Liver (tissue), 9 donors: ENCODE data around the gene SMAP2. TPM values are rescaled to one million over a fixed set of nuclear protein-coding genes. Genes with fewer than 3 reads are reported as not detected.

Experiments
- DNase-seq: peaks from one replicate; pipeline ENCODE4 v3.0.0-alpha.2; 2017; ENCODE audit warnings: low spot score
- H3K27ac ChIP-seq, 2 donors: one replicate each; pipeline ENCODE4 v1.7.0; 2013; ENCODE audit warnings: inconsistent platforms in 2 of 2, low read length in 2 of 2, control low read depth in 1 of 2, low read depth in 1 of 2, mild to moderate bottlenecking in 1 of 2
- H3K27me3 ChIP-seq, 4 donors: one replicate each; pipeline versions ENCODE4 v1.6.1 to v1.7.0; 2013; ENCODE audit warnings: low read length in 3 of 4, inconsistent platforms in 1 of 4, mild to moderate bottlenecking in 1 of 4, moderate library complexity in 1 of 4; ENCODE audit not compliant: control insufficient read depth in 4 of 4, insufficient read depth in 4 of 4
- H3K36me3 ChIP-seq, 4 donors: one replicate each; pipeline versions ENCODE4 v1.6.1 to v1.7.0; 2013; ENCODE audit warnings: low read length in 3 of 4, mild to moderate bottlenecking in 3 of 4, low read depth in 1 of 4, moderate library complexity in 1 of 4; ENCODE audit not compliant: control insufficient read depth in 4 of 4, insufficient read depth in 3 of 4
- H3K4me1 ChIP-seq, 4 donors: one replicate each; pipeline versions ENCODE4 v1.6.1 to v1.7.0; 2013; ENCODE audit warnings: low read length in 3 of 4, mild to moderate bottlenecking in 3 of 4, moderate library complexity in 1 of 4; ENCODE audit not compliant: control insufficient read depth in 4 of 4, insufficient read depth in 4 of 4
- H3K4me3 ChIP-seq, 3 donors: one replicate each; pipeline versions ENCODE4 v1.6.1 to v1.7.0; 2013; ENCODE audit warnings: low read length in 3 of 3, control low read depth in 1 of 3, low read depth in 1 of 3, mild to moderate bottlenecking in 1 of 3
- H3K9ac ChIP-seq, 2 donors: one replicate each; pipeline ENCODE4 v1.7.0; 2013; ENCODE audit warnings: low read length in 2 of 2, mild to moderate bottlenecking in 2 of 2, moderate library complexity in 2 of 2, control low read depth in 1 of 2, low read depth in 1 of 2
- H3K9me3 ChIP-seq, 4 donors: one replicate each; pipeline versions ENCODE4 v1.6.1 to v1.7.0; 2013; ENCODE audit warnings: low read length in 3 of 4; ENCODE audit not compliant: control insufficient read depth in 4 of 4
- FOXA2 ChIP-seq: IDR thresholded peaks from 2 replicates; pipeline ENCODE4 v1.6.1; 2016; ENCODE audit warnings: antibody characterized with exemption
- GABPA ChIP-seq, 2 donors: IDR thresholded peaks in 1 of 2; conservative IDR thresholded peaks in 1 of 2; 2 replicates each; pipeline ENCODE4 v1.6.1; 2016; ENCODE audit warnings: antibody characterized with exemption in 2 of 2, mild to moderate bottlenecking in 1 of 2, moderate library complexity in 1 of 2
- HNF4A ChIP-seq, 2 donors: conservative IDR thresholded peaks; 2 replicates each; pipeline ENCODE4 v1.6.1; 2016; ENCODE audit warnings: antibody characterized with exemption in 2 of 2, mild to moderate bottlenecking in 2 of 2
- HNF4G ChIP-seq: IDR thresholded peaks from 2 replicates; pipeline ENCODE4 v1.6.1; 2016; ENCODE audit warnings: antibody characterized with exemption
- JUND ChIP-seq, 2 donors: IDR thresholded peaks; 2 replicates each; pipeline ENCODE4 v1.6.1; 2016; ENCODE audit warnings: antibody characterized with exemption in 2 of 2
- RAD21 ChIP-seq, 2 donors: IDR thresholded peaks; 2 replicates each; pipeline ENCODE4 v1.6.1; 2016; ENCODE audit warnings: antibody characterized with exemption in 2 of 2, mild to moderate bottlenecking in 2 of 2
- RXRA ChIP-seq, 2 donors: IDR thresholded peaks; 2 replicates each; pipeline ENCODE4 v1.6.1; 2017 to 2018; ENCODE audit warnings: antibody characterized with exemption in 2 of 2, mild to moderate bottlenecking in 1 of 2
- SP1 ChIP-seq: IDR thresholded peaks from 2 replicates; pipeline ENCODE4 v1.6.1; 2018; ENCODE audit warnings: antibody characterized with exemption, mild to moderate bottlenecking
- TAF1 ChIP-seq: conservative IDR thresholded peaks from 2 replicates; pipeline ENCODE4 v1.6.1; 2016; ENCODE audit warnings: antibody characterized with exemption, mild to moderate bottlenecking
- YY1 ChIP-seq: IDR thresholded peaks from 2 replicates; pipeline ENCODE4 v1.6.1; 2016; ENCODE audit warnings: antibody characterized with exemption, mild to moderate bottlenecking
- WGBS: extraction: QIAGEN DNeasy Blood & Tissue Kit; methylation state at CpG from one replicate; pipeline ENCODE4 v1.1.7; 2013; 5-methylcytosine and 5-hydroxymethylcytosine counted together
- polyA plus RNA-seq, 2 donors: library from polyadenylated mRNA; stranded (reverse) in 1 of 2; unstranded in 1 of 2; fragments of 200-250 nt in 1 of 2; fragments of >200 nt in 1 of 2; fragmentation: Nextera tagmentation in 1 of 2; extraction: Ambion mirVana in 1 of 2; gene quantifications; one replicate each; pipeline versions ENCODE4 v1.2.1 to v1.2.3, GENCODE V29; 2013 to 2015
- total RNA-seq, 2 donors: library from RNA; depleted of rRNA; stranded (reverse); fragments of >200 nt; gene quantifications; one replicate each; pipeline ENCODE4 v1.2.3, GENCODE V29; 2014
- TF ChIP-seq, protein P1 (sequence below): fragments of 150-350 bp; IDR thresholded peaks from 2 replicates; pipeline ENCODE4 v1.5.1; 2017; ENCODE audit warnings: improper control_type of control experiment, low read depth, low read length; ENCODE audit not compliant: missing input control
- TF ChIP-seq, protein P2 (sequence below): IDR thresholded peaks from 2 replicates; pipeline ENCODE4 v1.6.1; 2016; ENCODE audit warnings: antibody characterized with exemption
- TF ChIP-seq, protein P3 (sequence below): IDR thresholded peaks from 2 replicates; pipeline ENCODE4 v1.6.1; 2016; ENCODE audit warnings: antibody characterized with exemption, mild to moderate bottlenecking
- TF ChIP-seq, protein P4 (sequence below): IDR thresholded peaks from 2 replicates; pipeline ENCODE4 v1.6.1; 2016; ENCODE audit warnings: antibody characterized with exemption
- donor health status: healthy.
- donor health status: healthy.
- donor health status: healthy.
- donor health status: healthy.
- donor health status: healthy.

The SMAP2 gene
- total and polyA plus RNA-seq, 4 donors: 20.0 to 36.8 (median 29.8) TPM

DNA sequence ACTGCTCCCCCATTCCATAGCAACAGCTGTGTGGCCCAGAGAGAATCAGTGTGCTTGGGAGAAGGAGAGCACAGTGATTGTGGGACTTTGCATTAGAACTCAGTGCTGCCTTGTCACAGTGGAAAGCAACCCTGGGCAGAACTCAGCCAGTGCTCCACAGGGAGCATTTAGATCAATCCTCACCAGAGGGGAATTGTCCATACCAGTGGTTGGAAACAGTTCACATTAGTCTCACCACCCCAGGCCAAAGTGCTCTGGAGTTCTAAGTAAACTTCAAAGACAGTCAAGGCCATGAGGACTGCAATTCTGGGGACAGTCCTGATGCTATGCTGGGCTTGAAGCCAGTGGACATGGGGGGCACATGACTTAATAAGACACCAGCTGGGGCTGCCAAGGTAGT lies 12.9 kb upstream of the SMAP2 start:
- H3K36me3 ChIP-seq: no peaks in the 10 kb centered on the region
- no peak for DNase-seq
- no peak overlapping the region for H3K27ac ChIP-seq
- no peak overlapping the region for H3K9ac ChIP-seq
- H3K4me1 ChIP-seq: no peaks in the 10 kb centered on the region
- H3K27me3 ChIP-seq: no peaks in the 10 kb centered on the region
- TF ChIP-seq, protein P1, sequence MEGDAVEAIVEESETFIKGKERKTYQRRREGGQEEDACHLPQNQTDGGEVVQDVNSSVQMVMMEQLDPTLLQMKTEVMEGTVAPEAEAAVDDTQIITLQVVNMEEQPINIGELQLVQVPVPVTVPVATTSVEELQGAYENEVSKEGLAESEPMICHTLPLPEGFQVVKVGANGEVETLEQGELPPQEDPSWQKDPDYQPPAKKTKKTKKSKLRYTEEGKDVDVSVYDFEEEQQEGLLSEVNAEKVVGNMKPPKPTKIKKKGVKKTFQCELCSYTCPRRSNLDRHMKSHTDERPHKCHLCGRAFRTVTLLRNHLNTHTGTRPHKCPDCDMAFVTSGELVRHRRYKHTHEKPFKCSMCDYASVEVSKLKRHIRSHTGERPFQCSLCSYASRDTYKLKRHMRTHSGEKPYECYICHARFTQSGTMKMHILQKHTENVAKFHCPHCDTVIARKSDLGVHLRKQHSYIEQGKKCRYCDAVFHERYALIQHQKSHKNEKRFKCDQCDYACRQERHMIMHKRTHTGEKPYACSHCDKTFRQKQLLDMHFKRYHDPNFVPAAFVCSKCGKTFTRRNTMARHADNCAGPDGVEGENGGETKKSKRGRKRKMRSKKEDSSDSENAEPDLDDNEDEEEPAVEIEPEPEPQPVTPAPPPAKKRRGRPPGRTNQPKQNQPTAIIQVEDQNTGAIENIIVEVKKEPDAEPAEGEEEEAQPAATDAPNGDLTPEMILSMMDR: no peak
- TF ChIP-seq GABPA (IDR thresholded peaks at IDR 0.05 in 1 of 2, conservative IDR thresholded peaks at IDR 0.05 in 1 of 2) (no peak), TAF1 (no peak), RAD21 (IDR thresholded peaks at IDR 0.05) (no peak), YY1 (no peak), HNF4G (no peak), HNF4A (conservative IDR thresholded peaks at IDR 0.05) (no peak)
- TF ChIP-seq, protein P2, sequence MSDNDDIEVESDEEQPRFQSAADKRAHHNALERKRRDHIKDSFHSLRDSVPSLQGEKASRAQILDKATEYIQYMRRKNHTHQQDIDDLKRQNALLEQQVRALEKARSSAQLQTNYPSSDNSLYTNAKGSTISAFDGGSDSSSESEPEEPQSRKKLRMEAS: no peak
- no peaks in the 10 kb centered on the region for H3K9me3 ChIP-seq
- no peak overlapping the region for H3K4me3 ChIP-seq

DNA sequence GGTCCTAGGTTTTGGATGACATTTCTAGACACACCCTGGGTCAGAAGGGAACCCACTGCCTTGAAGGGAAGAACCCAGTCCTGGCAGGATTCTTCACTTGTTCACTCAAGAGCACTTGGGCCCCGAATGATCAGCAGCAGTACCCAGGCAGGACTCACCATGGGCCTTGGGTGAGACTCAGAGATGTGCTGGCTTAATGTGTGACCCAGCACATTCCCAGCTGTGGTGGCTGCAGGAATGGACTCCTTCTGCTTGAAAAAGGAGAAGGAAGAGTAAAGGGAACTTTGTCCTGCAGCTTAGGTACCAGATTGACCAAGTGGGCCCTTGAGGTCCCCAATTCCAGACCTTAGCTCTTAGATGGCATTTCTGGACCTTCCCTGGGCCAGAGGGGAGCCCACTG lies 12.3 kb upstream of the SMAP2 start:
- TF ChIP-seq RXRA (IDR thresholded peaks at IDR 0.05) (no peak), GABPA (IDR thresholded peaks at IDR 0.05 in 1 of 2, conservative IDR thresholded peaks at IDR 0.05 in 1 of 2) (no peak), HNF4G (no peak), SP1 (no peak), HNF4A (conservative IDR thresholded peaks at IDR 0.05) (no peak), RAD21 (IDR thresholded peaks at IDR 0.05) (no peak), FOXA2 (no peak), JUND (IDR thresholded peaks at IDR 0.05) (no peak)
- TF ChIP-seq, protein P3, sequence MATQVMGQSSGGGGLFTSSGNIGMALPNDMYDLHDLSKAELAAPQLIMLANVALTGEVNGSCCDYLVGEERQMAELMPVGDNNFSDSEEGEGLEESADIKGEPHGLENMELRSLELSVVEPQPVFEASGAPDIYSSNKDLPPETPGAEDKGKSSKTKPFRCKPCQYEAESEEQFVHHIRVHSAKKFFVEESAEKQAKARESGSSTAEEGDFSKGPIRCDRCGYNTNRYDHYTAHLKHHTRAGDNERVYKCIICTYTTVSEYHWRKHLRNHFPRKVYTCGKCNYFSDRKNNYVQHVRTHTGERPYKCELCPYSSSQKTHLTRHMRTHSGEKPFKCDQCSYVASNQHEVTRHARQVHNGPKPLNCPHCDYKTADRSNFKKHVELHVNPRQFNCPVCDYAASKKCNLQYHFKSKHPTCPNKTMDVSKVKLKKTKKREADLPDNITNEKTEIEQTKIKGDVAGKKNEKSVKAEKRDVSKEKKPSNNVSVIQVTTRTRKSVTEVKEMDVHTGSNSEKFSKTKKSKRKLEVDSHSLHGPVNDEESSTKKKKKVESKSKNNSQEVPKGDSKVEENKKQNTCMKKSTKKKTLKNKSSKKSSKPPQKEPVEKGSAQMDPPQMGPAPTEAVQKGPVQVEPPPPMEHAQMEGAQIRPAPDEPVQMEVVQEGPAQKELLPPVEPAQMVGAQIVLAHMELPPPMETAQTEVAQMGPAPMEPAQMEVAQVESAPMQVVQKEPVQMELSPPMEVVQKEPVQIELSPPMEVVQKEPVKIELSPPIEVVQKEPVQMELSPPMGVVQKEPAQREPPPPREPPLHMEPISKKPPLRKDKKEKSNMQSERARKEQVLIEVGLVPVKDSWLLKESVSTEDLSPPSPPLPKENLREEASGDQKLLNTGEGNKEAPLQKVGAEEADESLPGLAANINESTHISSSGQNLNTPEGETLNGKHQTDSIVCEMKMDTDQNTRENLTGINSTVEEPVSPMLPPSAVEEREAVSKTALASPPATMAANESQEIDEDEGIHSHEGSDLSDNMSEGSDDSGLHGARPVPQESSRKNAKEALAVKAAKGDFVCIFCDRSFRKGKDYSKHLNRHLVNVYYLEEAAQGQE: no peak
- TF ChIP-seq, protein P4, sequence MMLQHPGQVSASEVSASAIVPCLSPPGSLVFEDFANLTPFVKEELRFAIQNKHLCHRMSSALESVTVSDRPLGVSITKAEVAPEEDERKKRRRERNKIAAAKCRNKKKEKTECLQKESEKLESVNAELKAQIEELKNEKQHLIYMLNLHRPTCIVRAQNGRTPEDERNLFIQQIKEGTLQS: no peak
- TF ChIP-seq, protein P1: no peak
- H3K4me3 ChIP-seq: no peak overlapping the region
- no peaks in the 10 kb centered on the region for H3K36me3 ChIP-seq
- DNase-seq: no peak
- no peak overlapping the region for H3K9ac ChIP-seq
- no peak overlapping the region for H3K27ac ChIP-seq
- WGBS: 90% methylated on average over 1 of the region's 1 CpG
- no peaks in the 10 kb centered on the region for H3K9me3 ChIP-seq
- no peaks in the 10 kb centered on the region for H3K4me1 ChIP-seq
- no peaks in the 10 kb centered on the region for H3K27me3 ChIP-seq
